GM12878 (cell line): ENCODE data around the gene RBL2. TPM values are rescaled to one million over a fixed set of nuclear protein-coding genes. Genes with fewer than 3 reads are reported as not detected.

Experiments
- ATAC-seq: fragments of 200-7000 bp; cut with Tn5 transposase; 3 replicates; pipeline ENCODE4 v1.9.1; 2020; ENCODE audit warnings: mild to moderate bottlenecking, moderate library complexity
- BruUV-seq: library from RNA; stranded (reverse); fragments of 400-500 nt; replicated peaks from 2 replicates; lab custom pipeline; 2021; lab: Mats Ljungman, UMichigan
- CTCF ChIA-PET: fragments of 300-600 bp; sonication (Branson Sonifier 250); formaldehyde crosslinking; extraction: SDS; loops from one replicate; lab custom pipeline; 2021; ENCODE audit warnings: inconsistent platforms; lab: Yijun Ruan, JAX
- POLR2A ChIA-PET: fragments of 350-600 bp; formaldehyde crosslinking; extraction: SDS; loops from one replicate; lab custom pipeline; 2021; ENCODE audit warnings: inconsistent platforms; lab: Charles Lee
- RAD21 ChIA-PET: fragments of 300-600 bp; sonication (Branson Sonifier 250); formaldehyde crosslinking; loops from one replicate; lab custom pipeline; 2023; ENCODE audit warnings: antibody characterized with exemption; ENCODE audit not compliant: unreplicated experiment; lab: Charles Lee
- SMC1A ChIA-PET: fragments of 300-600 bp; sonication (Branson Sonifier 250); formaldehyde crosslinking; loops from one replicate; lab custom pipeline; 2023; ENCODE audit not compliant: unreplicated experiment, uncharacterized antibody; lab: Charles Lee
- DNase-seq: peaks from one replicate; pipeline ENCODE4 v3.0.0-alpha.2; 2011; ENCODE audit warnings: low read depth, low spot score
- FAIRE-seq: peaks from 3 replicates; lab custom pipeline; 2011; peaks lifted over from hg19 to GRCh38; lab: Jason Lieb, UNC
- H2AFZ ChIP-seq: 2 replicates; pipeline ENCODE4 v1.6.0; 2011; ENCODE audit warnings: low read depth, low read length, control low read depth; ENCODE audit not compliant: control insufficient read depth
- H3K27ac ChIP-seq: 2 replicates; pipeline ENCODE4 v1.5.1; 2011; ENCODE audit warnings: control low read depth; ENCODE audit not compliant: control insufficient read depth, insufficient read depth
- H3K27me3 ChIP-seq, 2 experiments: replicated peaks in 1 of 2; 2 replicates each; pipeline versions ENCODE4 v1.6.0 to v1.6.1; 2011; ENCODE audit warnings: low read length in 1 of 2; ENCODE audit not compliant: control insufficient read depth in 2 of 2, insufficient read depth in 2 of 2
- H3K36me3 ChIP-seq, 2 experiments: 2 replicates each; pipeline ENCODE4 v1.5.1; 2011; ENCODE audit warnings: low read length in 1 of 2; ENCODE audit not compliant: control insufficient read depth in 2 of 2, insufficient read depth in 2 of 2
- H3K4me1 ChIP-seq: 2 replicates; pipeline ENCODE4 v1.6.1; 2011; ENCODE audit warnings: mild to moderate bottlenecking, low read length, moderate library complexity, mixed read lengths; ENCODE audit not compliant: control insufficient read depth, insufficient read depth
- H3K4me2 ChIP-seq: 2 replicates; pipeline ENCODE4 v1.6.0; 2011; ENCODE audit warnings: control low read depth; ENCODE audit not compliant: control insufficient read depth, insufficient read depth
- H3K4me3 ChIP-seq: fragments of 200-600 bp; sonication (generic); 2 replicates; pipeline ENCODE4 v1.5.1; 2016
- H3K79me2 ChIP-seq: 2 replicates; pipeline ENCODE4 v1.6.0; 2011; ENCODE audit warnings: low read length; ENCODE audit not compliant: control insufficient read depth, insufficient read depth
- H3K9ac ChIP-seq: 2 replicates; pipeline ENCODE4 v1.8.0; 2011; ENCODE audit warnings: low read length, control low read depth, mixed read lengths; ENCODE audit not compliant: control insufficient read depth, insufficient read depth
- H3K9me3 ChIP-seq: replicated peaks from 3 replicates; pipeline ENCODE4 v1.5.1; 2011; ENCODE audit warnings: mild to moderate bottlenecking, low read length; ENCODE audit not compliant: control insufficient read depth, insufficient read depth
- H4K20me1 ChIP-seq: 2 replicates; pipeline ENCODE4 v1.6.0; 2011; ENCODE audit not compliant: control insufficient read depth, insufficient read depth
- BACH1 ChIP-seq: fragments of 450-650 bp; IDR thresholded peaks from 2 replicates; pipeline ENCODE4 v1.6.1; 2017; ENCODE audit warnings: mild to moderate bottlenecking, borderline replicate concordance
- NR2F1 ChIP-seq: fragments of 450-650 bp; conservative IDR thresholded peaks from 2 replicates; pipeline ENCODE4 v1.6.1; 2017; ENCODE audit warnings: mild to moderate bottlenecking
- TAF1 ChIP-seq: IDR thresholded peaks from 2 replicates; pipeline ENCODE4 v1.6.1; 2011; ENCODE audit warnings: mild to moderate bottlenecking, low read depth, low read length, borderline replicate concordance
- ZBED1 ChIP-seq: IDR thresholded peaks from 2 replicates; pipeline ENCODE4 v1.6.1; 2016; ENCODE audit warnings: borderline replicate concordance
- WGBS: methylation state at CpG from one replicate; pipeline ENCODE4 v1.1.6; 2016; ENCODE audit warnings: low lambda C conversion rate; ENCODE audit not compliant: insufficient replicate concordance, insufficient coverage; ENCODE audit errors: missing lambda C conversion rate; 5-methylcytosine and 5-hydroxymethylcytosine counted together
- in situ Hi-C: fragments of 300-500 bp; cut with MboI; formaldehyde crosslinking; loops from 9 replicates; pipeline ENCODE4 v1.14.3; 2018; ENCODE audit warnings: mixed read lengths
- intact Hi-C: fragments of 100-400 bp; cut with micrococcal nuclease; formaldehyde crosslinking; loops from one replicate; pipeline ENCODE4 v1.14.2; 2022; ENCODE audit not compliant: unreplicated experiment
- polyA plus RNA-seq, 11 experiments: library from polyadenylated mRNA; depleted of rRNA in 4 of 11; unstranded in 6 of 11; stranded (reverse) in 5 of 11; fragments of >200 nt; fragmentation: Nextera tagmentation in 4 of 11; fragmentation: Illumina TruSeq in 1 of 11; extraction: Ambion mirVana in 4 of 11; extraction: Trizol in 1 of 11; gene quantifications; 1 replicate in 1 of 11; 2 replicates in 10 of 11; pipeline versions ENCODE4 v1.2.1 to v1.2.3, GENCODE V29; 2011 to 2016; ENCODE audit warnings: inconsistent platforms in 2 of 11, missing spikeins in 2 of 11, low read depth in 1 of 11
- total RNA-seq, 4 experiments: library from RNA; depleted of rRNA in 3 of 4; stranded (reverse); fragments of >200 nt in 3 of 4; fragmentation: Illumina TruSeq in 1 of 4; extraction: Trizol in 1 of 4; gene quantifications; 2 replicates each; pipeline versions ENCODE4 v1.2.1 to v1.2.3, GENCODE V29; 2013 to 2021
- TF ChIP-seq, protein P1 (sequence below): IDR thresholded peaks from 2 replicates; pipeline ENCODE4 v1.6.1; 2012; ENCODE audit warnings: low read depth, low read length, improper control_type of control experiment

RBL2 gene
- total and polyA plus RNA-seq, 10 of the 15 experiments (the other 5 are each of a cell fraction or from before 2014, with no cell fraction given), result 10.0 to 107 (median 39.0) TPM

- ChIA-PET RAD21 (interaction anchor here (1.0 to 1.5 kb wide), 2 partner anchors 36 to 38 kb away, joined by 3 to 5 read pairs; no protein-coding TSS in a partner anchor), CTCF (interaction anchor here (1.0 to 1.9 kb wide), 3 partner anchors 35 to 39 kb away, joined by 4 to 6 read pairs (median 5); no protein-coding TSS in a partner anchor), POLR2A (no interaction called here), SMC1A (no interaction called here)
- H4K20me1 ChIP-seq, result no peaks in the 10 kb centered on the region
- peaks cover 5% of the 10 kb centered on the region; the same call in 1 of the 2 replicates for H3K4me1 ChIP-seq
- no peak overlapping the region for H3K27ac ChIP-seq
- no peaks in the 10 kb centered on the region for H3K79me2 ChIP-seq
- H2AFZ ChIP-seq, result no peak overlapping the region; the same call in 1 of the 2 replicates
- no peak for FAIRE-seq
- no peaks in the 10 kb centered on the region for H3K36me3 ChIP-seq
- H3K9me3 ChIP-seq, result peaks cover 5% of the 10 kb centered on the region; the same call in 1 of the 3 replicates
- H3K4me3 ChIP-seq, result no peak overlapping the region
- DNase-seq, result no peak
- no peaks in the 10 kb centered on the region for H3K27me3 ChIP-seq
- no peak overlapping the region for H3K9ac ChIP-seq
- no TSS peak for BruUV-seq
- no peak for TF ChIP-seq ZBED1
- no peak for TF ChIP-seq NR2F1
- TF ChIP-seq, protein P1, sequence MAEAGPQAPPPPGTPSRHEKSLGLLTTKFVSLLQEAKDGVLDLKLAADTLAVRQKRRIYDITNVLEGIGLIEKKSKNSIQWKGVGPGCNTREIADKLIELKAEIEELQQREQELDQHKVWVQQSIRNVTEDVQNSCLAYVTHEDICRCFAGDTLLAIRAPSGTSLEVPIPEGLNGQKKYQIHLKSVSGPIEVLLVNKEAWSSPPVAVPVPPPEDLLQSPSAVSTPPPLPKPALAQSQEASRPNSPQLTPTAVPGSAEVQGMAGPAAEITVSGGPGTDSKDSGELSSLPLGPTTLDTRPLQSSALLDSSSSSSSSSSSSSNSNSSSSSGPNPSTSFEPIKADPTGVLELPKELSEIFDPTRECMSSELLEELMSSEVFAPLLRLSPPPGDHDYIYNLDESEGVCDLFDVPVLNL, result no peak
- TF ChIP-seq TAF1, result no peak
- no peak for TF ChIP-seq BACH1
- TF ChIP-seq, all 136 proteins: peak for 0
- WGBS, result 66% methylated on average over 6 of the region's 6 CpGs
- intact Hi-C loops (loop anchor here (2.0 to 10.0 kb wide), 3 partner anchors 36 to 194 kb away; partner anchors contain the start of genes FTO, RBL2 and RPGRIP1L), in situ Hi-C loops (no loop called here)
- ATAC-seq, result no peak
- H3K4me2 ChIP-seq, result no peak overlapping the region
Observed at GRCh38 chr16:53511084-53511402, 76.8 kb downstream of the RBL2 start.
